Measurements from ENCODE around the gene KLKB1.

DNA sequence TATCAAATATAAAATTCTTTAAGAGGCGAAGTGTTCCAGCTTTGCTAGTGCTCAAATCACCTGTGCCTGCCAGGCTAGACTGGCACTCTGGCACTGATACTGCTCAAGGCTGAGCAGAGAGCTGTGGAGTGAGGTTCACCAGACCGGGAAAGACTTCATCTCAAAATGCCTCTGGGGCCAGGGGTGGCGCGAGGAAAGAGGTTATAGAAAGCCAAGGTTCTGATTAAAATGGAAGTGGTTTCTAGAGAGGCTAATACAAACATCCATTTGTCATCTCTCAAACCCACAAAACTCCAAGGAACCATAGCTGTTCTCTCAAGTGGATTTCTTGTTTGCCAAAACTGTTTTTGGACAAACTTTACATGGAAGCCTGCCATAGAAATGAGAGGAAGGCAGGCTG, 80.2 kb downstream of the KLKB1 start:
- no peak for TF ChIP-seq SIN3A (IDR thresholded peaks at IDR 0.05; ENCODE audit: borderline replicate concordance, insufficient read depth, low read depth, low read length)
- TF ChIP-seq, protein P1, sequence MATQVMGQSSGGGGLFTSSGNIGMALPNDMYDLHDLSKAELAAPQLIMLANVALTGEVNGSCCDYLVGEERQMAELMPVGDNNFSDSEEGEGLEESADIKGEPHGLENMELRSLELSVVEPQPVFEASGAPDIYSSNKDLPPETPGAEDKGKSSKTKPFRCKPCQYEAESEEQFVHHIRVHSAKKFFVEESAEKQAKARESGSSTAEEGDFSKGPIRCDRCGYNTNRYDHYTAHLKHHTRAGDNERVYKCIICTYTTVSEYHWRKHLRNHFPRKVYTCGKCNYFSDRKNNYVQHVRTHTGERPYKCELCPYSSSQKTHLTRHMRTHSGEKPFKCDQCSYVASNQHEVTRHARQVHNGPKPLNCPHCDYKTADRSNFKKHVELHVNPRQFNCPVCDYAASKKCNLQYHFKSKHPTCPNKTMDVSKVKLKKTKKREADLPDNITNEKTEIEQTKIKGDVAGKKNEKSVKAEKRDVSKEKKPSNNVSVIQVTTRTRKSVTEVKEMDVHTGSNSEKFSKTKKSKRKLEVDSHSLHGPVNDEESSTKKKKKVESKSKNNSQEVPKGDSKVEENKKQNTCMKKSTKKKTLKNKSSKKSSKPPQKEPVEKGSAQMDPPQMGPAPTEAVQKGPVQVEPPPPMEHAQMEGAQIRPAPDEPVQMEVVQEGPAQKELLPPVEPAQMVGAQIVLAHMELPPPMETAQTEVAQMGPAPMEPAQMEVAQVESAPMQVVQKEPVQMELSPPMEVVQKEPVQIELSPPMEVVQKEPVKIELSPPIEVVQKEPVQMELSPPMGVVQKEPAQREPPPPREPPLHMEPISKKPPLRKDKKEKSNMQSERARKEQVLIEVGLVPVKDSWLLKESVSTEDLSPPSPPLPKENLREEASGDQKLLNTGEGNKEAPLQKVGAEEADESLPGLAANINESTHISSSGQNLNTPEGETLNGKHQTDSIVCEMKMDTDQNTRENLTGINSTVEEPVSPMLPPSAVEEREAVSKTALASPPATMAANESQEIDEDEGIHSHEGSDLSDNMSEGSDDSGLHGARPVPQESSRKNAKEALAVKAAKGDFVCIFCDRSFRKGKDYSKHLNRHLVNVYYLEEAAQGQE (IDR thresholded peaks at IDR 0.05; ENCODE audit: insufficient read depth in 1 of 2, low read depth in 2 of 2, low read length in 1 of 2) = no peak
- TF ChIP-seq, protein P2, sequence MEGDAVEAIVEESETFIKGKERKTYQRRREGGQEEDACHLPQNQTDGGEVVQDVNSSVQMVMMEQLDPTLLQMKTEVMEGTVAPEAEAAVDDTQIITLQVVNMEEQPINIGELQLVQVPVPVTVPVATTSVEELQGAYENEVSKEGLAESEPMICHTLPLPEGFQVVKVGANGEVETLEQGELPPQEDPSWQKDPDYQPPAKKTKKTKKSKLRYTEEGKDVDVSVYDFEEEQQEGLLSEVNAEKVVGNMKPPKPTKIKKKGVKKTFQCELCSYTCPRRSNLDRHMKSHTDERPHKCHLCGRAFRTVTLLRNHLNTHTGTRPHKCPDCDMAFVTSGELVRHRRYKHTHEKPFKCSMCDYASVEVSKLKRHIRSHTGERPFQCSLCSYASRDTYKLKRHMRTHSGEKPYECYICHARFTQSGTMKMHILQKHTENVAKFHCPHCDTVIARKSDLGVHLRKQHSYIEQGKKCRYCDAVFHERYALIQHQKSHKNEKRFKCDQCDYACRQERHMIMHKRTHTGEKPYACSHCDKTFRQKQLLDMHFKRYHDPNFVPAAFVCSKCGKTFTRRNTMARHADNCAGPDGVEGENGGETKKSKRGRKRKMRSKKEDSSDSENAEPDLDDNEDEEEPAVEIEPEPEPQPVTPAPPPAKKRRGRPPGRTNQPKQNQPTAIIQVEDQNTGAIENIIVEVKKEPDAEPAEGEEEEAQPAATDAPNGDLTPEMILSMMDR (IDR thresholded peaks at IDR 0.05) = no peak
- TF ChIP-seq POLR2AphosphoS5 (IDR thresholded peaks at IDR 0.05; ENCODE audit: low read depth, low read length) = no peak

All from Panc1 (cell line).